ENCODE data around the gene POLR1E. TPM values are rescaled to one million over a fixed set of nuclear protein-coding genes. Genes with fewer than 3 reads are reported as not detected.

The POLR1E gene
- 12.3 and 14.8 TPM in 2 replicates for total RNA-seq

DNA sequence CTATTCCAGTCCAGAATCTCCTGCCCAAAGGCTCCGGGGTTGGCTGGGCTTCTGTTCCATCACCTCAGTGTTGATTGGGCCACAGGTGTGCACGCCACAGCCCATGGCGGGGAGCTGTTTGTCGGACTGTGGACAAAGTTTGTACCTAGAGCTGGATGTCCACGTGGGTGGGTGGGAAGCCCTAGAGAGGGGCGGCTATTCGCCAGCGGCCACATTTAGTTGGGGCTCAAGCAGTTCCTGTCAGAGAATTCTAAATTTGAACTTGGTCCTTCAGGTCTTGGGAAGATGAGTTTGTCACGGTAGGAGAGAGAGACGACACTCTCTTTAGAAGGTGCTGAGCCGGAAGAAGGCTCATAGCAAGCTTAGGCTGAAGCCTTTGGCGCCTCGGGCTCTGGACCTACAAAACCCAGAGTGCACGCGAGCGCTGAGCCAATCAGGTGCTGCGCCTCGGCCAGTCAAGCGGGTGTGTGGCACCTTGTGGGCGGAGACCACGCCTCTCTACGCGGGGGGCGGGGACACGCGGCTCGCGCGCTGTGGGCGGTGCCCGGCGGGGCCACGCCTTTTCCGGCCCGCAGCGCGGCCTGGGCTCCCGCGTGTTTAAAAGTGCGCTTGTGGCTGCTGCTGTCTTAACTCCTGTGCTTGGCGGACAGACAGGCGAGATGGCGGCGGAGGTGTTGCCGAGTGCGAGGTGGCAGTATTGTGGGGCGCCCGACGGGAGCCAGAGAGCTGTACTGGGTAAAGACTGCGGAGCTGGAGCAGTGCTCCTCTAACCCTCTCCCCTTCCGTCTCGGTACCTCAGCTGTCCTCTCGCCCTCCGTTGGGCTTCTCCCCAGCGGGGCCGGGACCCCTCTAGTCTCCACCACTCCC, at the start of gene POLR1E:
Gene POLR1E (plus strand): TSS at position 560 of the 867 bp plus-strand sequence. CDS start 100 bp downstream, at position 660.
- no peak for DNase-seq (ENCODE audit: extremely low read depth, low read depth, low spot score)

GRCh38 chr9:37436540-37436939, 49.2 kb upstream of the POLR1E start:
- DNase-seq (ENCODE audit: extremely low read depth, low read depth, low spot score): no peak

DNA sequence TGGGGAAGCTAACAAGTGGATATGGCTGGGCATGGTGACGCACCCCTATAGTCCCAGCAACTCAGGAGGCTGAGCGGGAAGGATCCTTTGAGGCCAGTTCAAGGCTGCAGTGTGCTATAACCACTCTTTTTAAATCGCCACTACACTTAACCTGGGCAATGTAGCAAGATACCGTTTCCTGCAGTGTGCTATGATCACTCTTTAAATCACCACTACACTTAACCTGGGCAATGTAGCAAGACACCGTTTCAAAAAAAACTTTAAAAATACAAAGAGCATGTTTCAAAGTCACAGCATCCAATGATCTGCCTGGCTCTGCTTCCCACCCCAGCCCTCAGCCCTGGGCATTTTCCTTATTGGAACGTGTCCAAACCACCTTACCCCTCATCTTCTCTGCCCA, 48.7 kb upstream of the POLR1E start:
- no peak for DNase-seq (ENCODE audit: extremely low read depth, low read depth, low spot score)

DNA sequence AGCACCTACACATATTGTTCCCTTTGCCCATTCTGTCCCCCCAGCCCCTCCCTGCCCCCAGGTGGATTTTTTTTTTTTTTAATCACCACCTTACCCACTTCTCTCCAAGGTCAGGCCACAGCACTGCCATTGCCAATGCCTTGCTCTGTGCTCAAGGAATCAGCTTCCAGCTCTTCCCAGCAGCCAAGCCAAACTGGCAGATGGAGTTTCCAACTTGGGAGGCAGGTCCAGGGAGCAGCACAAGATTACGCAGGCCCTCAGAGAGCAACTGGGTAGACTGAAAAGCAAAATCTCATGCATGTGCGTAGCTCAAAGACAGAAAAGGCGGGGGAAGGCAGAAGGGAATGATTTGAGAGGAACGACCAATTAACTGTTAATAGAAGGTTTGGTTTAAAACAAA, 48.1 kb upstream of the POLR1E start:
- DNase-seq (ENCODE audit: extremely low read depth, low read depth, low spot score): no peak

DNA sequence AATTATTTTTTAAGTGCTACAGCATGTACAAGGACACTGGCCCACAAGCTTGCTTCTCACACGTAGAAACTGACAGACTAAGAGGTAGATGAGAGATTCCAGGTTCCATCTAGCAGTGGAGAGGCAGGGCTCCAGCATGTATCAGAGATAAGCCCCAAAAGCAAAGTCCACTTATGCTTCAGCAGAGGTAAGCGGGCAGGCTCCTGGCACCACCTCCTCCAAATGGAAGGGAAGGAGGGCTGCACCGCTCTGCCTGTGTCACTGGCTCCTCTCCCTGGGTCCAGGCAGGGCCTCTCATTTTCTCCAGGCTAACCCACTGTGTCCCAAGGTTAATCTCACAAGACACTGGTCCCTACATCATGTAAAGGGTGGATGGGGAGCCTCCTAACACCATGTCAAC, 47.4 kb upstream of the POLR1E start:
- DNase-seq (ENCODE audit: extremely low read depth, low read depth, low spot score): no peak

DNA sequence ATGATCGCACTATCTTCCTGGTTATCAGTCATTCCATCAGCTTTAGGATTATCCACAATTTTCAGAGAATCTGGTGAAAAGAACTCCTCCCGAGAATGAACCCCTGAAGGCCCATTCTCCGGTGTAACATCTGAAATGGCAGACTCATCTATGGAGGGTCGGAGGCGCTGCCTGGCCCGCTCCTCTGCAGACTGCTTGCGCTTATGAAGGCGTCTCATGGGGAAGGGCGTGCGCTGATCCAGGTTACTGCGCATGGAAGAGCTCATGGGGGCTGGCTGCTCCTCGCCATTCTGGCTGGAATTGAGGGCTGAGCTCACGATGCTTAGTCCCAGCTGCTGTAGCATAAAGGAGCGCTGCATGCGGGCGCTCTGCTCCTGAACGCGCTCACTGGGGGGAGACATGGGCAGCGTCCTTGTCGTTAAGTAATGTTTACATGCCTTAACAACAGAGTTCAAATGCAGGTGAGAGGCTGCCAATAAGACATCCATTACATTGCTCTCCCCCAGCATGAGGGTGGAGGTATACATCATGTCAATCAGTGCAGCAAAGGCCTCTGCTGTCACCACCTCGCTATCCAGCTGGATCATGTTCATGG, 43.9 kb upstream of the POLR1E start:
- no peak for DNase-seq (ENCODE audit: extremely low read depth, low read depth, low spot score)

DNA sequence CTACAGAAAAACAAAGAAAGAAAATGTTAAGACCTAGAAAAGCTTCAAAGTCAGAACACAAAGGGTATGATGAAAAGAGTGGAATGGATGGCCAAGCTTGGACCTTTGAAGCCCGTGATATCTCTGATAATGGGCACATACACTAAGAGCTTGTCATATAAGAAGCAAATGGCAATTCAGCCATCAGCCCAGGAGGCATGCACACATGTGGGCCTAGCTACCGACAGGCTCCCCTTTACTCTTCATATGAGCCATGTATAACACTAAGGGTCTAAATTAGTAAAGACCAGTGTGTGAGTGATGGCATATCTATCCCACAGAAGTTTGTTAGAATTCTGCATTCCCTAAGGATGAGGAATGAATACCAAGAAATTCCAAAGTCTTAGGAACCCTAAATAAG, 43.2 kb upstream of the POLR1E start:
- no peak for DNase-seq (ENCODE audit: extremely low read depth, low read depth, low spot score)

DNA sequence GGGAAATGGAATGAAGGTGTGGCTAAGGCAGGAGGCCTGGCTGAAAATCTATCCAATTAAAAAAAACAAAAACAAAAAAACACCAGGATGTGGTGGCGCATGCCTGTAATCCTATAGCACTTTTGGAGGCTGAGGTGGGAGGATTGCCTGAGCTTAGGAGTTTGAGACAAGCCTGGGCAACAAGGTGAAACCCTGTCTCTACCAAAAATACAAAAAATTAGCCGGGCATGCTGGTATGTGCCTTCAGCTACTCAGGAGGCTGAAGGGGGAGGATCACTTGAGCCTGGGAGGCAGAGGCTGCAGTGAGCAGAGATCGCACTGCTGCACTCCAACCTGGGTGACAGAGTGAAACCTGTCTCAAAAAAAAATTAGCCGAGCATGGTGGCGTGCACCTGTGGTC, 42.2 kb upstream of the POLR1E start:
- DNase-seq (ENCODE audit: extremely low read depth, low read depth, low spot score): no peak

GRCh38 chr9:37444890-37445289, 40.9 kb upstream of the POLR1E start:
- DNase-seq (ENCODE audit: extremely low read depth, low read depth, low spot score): no peak

DNA sequence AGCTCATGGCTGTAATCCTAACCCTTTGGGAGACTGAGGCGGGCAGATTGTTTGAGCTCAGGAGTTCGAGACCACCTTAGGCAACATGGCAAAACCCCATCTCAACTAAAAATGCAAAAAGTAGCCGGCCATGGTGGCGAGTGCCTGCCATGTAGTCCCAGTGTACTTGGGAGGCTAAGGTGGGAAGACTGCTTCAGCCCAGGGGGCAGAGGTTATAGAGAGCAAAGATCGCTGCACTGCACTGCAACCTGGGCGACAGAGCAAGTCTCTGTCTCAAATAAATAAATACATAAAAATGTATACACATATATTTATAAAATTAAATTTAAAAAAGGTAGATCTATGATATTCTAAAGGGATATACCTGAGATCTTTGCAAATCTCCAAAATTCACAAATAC, 39.9 kb upstream of the POLR1E start:
- no peak for DNase-seq (ENCODE audit: extremely low read depth, low read depth, low spot score)

GRCh38 chr9:37446401-37446800, 39.3 kb upstream of the POLR1E start:
- DNase-seq (ENCODE audit: extremely low read depth, low read depth, low spot score): no peak

DNA sequence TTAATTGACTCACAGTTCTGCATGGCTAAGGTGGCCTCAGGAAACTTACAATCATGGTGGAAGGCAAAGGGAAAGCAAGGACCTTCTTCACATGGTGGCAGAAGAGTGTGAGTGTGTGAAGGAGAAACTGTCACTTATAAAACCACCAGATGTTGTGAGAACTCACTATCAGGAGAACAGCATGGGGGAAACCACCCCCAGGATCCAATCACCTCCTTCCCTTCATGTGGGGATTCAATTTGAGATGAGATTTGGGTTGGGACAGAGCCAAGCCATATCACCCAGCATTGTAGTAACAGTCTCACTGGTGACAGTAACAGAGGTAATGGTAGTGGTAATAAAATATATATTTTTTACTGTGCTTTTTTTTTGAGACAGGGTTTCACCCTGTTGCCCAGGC, 38.6 kb upstream of the POLR1E start:
- no peak for DNase-seq (ENCODE audit: extremely low read depth, low read depth, low spot score)

DNA sequence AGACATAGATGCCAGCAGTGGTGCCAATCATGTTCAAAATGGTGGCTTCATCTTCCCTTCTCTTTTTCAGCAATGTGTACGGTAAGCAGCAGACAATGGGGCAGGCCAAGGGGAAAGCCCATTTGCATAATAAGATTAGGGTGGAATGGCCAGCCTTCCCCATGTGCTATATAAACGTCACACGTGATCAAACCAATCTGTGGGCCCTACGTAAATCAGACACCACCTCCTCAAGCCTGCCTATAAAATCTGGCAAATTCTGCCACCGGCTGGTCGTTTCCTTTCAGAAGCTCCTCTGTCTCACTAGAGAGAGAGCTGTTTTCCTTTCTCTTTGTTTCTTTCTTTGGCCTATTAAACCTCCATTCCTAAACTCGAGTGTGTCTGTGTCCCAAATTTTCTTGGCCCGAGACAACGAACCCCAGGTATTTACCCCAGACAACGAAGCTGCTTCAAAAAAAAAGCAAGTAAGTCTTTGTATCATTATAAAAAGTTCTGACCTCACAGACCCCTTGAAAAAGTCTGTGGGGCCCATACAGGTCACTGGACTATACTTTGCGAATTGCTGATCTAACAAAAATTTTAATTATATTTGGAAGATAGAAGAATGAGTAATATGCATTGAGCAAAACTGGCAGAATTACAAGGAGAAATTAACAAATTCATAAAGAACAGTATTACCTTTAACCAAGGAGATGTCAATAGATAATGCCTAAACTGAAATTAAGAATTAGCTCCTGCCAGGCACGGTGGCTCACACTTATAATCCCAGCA, 35.7 kb upstream of the POLR1E start:
- DNase-seq (ENCODE audit: extremely low read depth, low read depth, low spot score): no peak

DNA sequence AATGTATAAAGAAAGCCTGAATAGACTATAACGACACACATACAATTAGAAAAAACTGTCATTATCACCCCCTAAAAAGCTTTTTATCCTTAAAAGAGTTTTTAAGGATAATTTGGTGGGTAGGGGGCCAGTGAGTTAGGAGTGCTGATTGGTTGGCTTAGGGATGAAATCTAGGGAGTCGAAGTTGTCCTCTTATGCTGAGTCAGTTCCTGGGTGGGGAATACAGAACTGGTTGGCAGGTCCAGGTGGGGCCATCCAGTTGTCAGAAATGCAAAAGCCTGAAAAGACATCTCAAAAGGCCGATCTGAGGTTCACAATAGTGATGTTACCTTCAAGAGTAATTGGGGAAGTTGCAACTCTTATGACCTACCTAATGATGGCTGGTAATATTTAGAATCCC, 34.1 kb upstream of the POLR1E start:
- no peak for DNase-seq (ENCODE audit: extremely low read depth, low read depth, low spot score)

- no peak for DNase-seq (ENCODE audit: extremely low read depth, low read depth, low spot score)
These were observed 33.1 kb upstream of the POLR1E start for GRCh38 chr9:37452611-37453010.

- no peak for DNase-seq (ENCODE audit: extremely low read depth, low read depth, low spot score)
These were observed 31.9 kb upstream of the POLR1E start for GRCh38 chr9:37453827-37454226.

- no peak for DNase-seq (ENCODE audit: extremely low read depth, low read depth, low spot score)
These were observed 31.5 kb upstream of the POLR1E start for GRCh38 chr9:37454238-37454637.

DNA sequence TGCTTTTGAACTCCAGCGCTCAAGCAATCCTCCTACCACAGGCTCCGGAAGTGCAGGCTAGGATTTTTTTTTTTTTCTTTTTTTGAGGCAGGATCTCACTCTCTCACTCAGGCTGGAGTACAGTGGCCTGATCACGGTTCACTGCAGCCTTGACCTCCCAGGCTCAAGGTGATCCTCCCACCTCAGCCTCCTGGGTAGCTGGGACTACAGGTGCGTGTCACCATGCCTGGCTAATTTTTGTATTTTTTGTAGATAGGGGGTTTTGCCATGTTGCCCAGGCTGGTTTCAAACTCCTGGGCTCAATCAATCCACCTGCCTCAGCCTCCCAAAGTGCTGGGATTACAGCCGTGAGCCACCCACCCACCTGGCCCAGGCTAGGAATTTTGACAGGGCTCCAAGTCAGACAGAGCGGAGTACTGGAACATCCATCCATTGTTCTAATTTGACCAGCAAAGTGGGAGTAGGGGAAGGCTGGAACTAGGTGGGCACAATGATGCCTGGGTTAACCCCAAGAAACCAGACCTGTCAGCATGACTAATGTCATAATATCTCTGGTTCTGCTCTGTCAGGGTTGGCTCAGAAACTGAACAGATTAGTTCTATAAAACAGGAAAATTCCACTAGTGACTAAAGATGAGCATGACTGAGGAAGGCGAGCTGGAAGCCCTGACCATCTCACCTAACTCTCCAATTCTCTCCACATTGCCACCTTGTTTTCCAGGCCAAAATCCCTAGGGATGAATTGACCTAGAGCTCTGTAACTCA, 29.7 kb upstream of the POLR1E start:
- DNase-seq (ENCODE audit: extremely low read depth, low read depth, low spot score): no peak

GRCh38 chr9:37456817-37457216, 28.9 kb upstream of the POLR1E start:
- no peak for DNase-seq (ENCODE audit: extremely low read depth, low read depth, low spot score)

DNA sequence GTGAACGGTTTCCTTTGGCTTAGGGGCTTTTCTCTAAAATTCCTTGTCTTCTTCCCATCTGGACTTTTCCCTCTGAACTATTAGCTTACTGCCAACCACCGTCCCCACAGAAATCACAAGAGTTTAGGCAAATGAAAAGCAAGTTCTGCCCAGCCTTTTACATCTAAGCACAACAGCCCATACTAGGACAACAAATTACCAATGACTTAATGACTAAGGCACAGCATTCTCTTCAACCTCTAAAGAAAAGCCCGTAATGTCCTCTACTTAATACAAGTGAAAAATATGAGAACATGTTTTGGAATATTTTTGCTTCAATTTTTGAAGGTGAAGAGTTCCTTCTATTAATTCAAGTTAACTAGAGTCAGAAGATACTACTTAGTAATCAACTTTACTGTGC, 21.7 kb upstream of the POLR1E start:
- no peak for DNase-seq (ENCODE audit: extremely low read depth, low read depth, low spot score)

Data from glomerular endothelial cell (primary cell).